ENCODE results near the gene GRID1.

- TF ChIP-seq POLR2AphosphoS5 (IDR thresholded peaks at IDR 0.05) = no peak
- TF ChIP-seq POLR2A (IDR thresholded peaks at IDR 0.05) = no peak
- no peak for TF ChIP-seq CTCF (IDR thresholded peaks at IDR 0.05)
Observed at GRCh38 chr10:86295351-86295750, 71.2 kb downstream of the GRID1 start.

All from breast epithelium (tissue), 3 donors.